HG03571 (cell line): ENCODE results near the gene BAG1.

Experiments used
- ATAC-seq: cut with Tn5 transposase; IDR thresholded peaks from one replicate; pipeline ENCODE4 v1.9.1; 2021; ENCODE audit not compliant: unreplicated experiment

Gene BAG1

GRCh38 chr9:33220681-33221567 lies 43.6 kb downstream of the BAG1 start:
- ATAC-seq, result no peak

GRCh38 chr9:33211695-33212393 lies 52.7 kb downstream of the BAG1 start:
- ATAC-seq, result no peak

GRCh38 chr9:33210006-33210715 lies 54.3 kb downstream of the BAG1 start:
- ATAC-seq, result no peak

- ATAC-seq, result no peak
Observed at GRCh38 chr9:33209394-33209793, 55.1 kb downstream of the BAG1 start.

- ATAC-seq, result peak; percentile 99
Observed at GRCh38 chr9:33202552-33203201, 61.8 kb downstream of the BAG1 start.
